Esophagus squamous epithelium (tissue), 5 donors: ENCODE data around the gene SLAMF9. TPM values are rescaled to one million over a fixed set of nuclear protein-coding genes. Genes with fewer than 3 reads are reported as not detected.

Experiments
- DNase-seq: peaks from one replicate; lab custom pipeline; 2025; lab: John Stamatoyannopoulos, UW
- H3K27ac ChIP-seq, 4 donors: fragments of 200-600 bp; sonication (generic); one replicate each; pipeline ENCODE4 v1.5.1; 2016 to 2019; ENCODE audit warnings: mild to moderate bottlenecking in 1 of 4
- H3K27me3 ChIP-seq, 4 donors: fragments of 200-600 bp; sonication (generic); 1 replicate in 3 of 4; 2 replicates in 1 of 4; pipeline versions ENCODE4 v1.5.1 to v1.6.0; 2017 to 2021; ENCODE audit warnings: antibody characterized with exemption in 1 of 4
- H3K36me3 ChIP-seq, 3 donors: fragments of 200-600 bp; sonication (generic); one replicate each; pipeline ENCODE4 v1.5.1; 2016 to 2019
- H3K4me1 ChIP-seq, 3 donors: fragments of 200-600 bp; sonication (generic); one replicate each; pipeline ENCODE4 v1.5.1; 2017 to 2019
- H3K4me3 ChIP-seq, 4 donors: fragments of 200-600 bp; sonication (generic); 1 replicate in 3 of 4; 2 replicates in 1 of 4; pipeline ENCODE4 v1.5.1; 2016 to 2019; ENCODE audit warnings: mild to moderate bottlenecking in 2 of 4, moderate library complexity in 1 of 4
- H3K9me3 ChIP-seq, 3 donors: fragments of 200-600 bp; sonication (generic); one replicate each; pipeline ENCODE4 v1.5.1; 2016 to 2019
- POLR2A ChIP-seq, 4 donors: fragments of 450-650 bp; IDR thresholded peaks; one replicate each; pipeline ENCODE4 v1.6.1; 2017; ENCODE audit warnings: antibody characterized with exemption in 4 of 4, mild to moderate bottlenecking in 4 of 4, moderate library complexity in 3 of 4
- WGBS, 2 donors: methylation state at CpG; one replicate each; pipeline ENCODE4 v1.1.5; 2018; 5-methylcytosine and 5-hydroxymethylcytosine counted together
- intact Hi-C: fragments of 100-400 bp; cut with DNase I; formaldehyde crosslinking; loops from one replicate; pipeline ENCODE4 v1.15.0; 2022
- total RNA-seq, 4 donors: library from RNA; depleted of rRNA; stranded (reverse); fragments of >200 nt; gene quantifications; one replicate each; pipeline ENCODE4 v1.1.0, GENCODE V29; 2016
- TF ChIP-seq, protein P1 (sequence below), 6 experiments: fragments of 450-650 bp in 4 of 6; fragments of 200-600 bp in 2 of 6; sonication (generic) in 2 of 6; IDR thresholded peaks; one replicate each; pipeline ENCODE4 v1.5.1; 2016 to 2019; ENCODE audit warnings: antibody characterized with exemption in 6 of 6, mild to moderate bottlenecking in 4 of 6, moderate library complexity in 4 of 6
- donor health status: DM: yes; HTN: yes; CAD: no.

The SLAMF9 gene
- total RNA-seq, 4 donors from 2014 or later: 0.92 to 0.99 TPM; not detected in 2

DNA sequence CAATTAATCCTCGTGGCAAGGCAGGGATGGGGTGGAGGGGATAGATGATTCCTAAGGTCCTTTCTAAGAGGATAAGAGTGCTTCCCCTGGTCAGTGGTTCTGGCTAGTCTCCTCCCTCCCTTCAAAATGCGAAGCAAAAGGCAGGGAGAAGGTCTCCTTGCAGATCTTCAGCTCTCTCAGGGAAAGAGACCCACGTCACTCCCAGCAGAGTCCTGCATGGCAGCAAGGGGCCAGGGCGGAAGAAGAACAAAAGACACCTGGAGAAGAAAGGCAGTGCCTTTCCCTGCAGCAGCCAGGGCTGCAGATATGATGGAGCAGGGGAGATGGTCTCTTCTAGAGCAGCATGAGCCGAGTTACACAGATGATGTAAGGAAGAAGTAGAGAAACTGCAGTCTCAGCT is 29.6 kb upstream of the SLAMF9 start:
- H3K36me3 ChIP-seq: peaks cover 0 to 16% (median 0%) of the 10 kb centered on the region in 3 donors
- H3K4me1 ChIP-seq: no peaks in the 10 kb centered on the region
- H3K4me3 ChIP-seq: no peak overlapping the region
- no peaks in the 10 kb centered on the region for H3K27me3 ChIP-seq
- intact Hi-C loops: no loop called here
- no peaks in the 10 kb centered on the region for H3K9me3 ChIP-seq
- no peak for DNase-seq
- TF ChIP-seq, protein P1, sequence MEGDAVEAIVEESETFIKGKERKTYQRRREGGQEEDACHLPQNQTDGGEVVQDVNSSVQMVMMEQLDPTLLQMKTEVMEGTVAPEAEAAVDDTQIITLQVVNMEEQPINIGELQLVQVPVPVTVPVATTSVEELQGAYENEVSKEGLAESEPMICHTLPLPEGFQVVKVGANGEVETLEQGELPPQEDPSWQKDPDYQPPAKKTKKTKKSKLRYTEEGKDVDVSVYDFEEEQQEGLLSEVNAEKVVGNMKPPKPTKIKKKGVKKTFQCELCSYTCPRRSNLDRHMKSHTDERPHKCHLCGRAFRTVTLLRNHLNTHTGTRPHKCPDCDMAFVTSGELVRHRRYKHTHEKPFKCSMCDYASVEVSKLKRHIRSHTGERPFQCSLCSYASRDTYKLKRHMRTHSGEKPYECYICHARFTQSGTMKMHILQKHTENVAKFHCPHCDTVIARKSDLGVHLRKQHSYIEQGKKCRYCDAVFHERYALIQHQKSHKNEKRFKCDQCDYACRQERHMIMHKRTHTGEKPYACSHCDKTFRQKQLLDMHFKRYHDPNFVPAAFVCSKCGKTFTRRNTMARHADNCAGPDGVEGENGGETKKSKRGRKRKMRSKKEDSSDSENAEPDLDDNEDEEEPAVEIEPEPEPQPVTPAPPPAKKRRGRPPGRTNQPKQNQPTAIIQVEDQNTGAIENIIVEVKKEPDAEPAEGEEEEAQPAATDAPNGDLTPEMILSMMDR (IDR thresholded peaks at IDR 0.05): no peak
- no peak for TF ChIP-seq POLR2A (IDR thresholded peaks at IDR 0.05)
- WGBS, 2 donors: 82 to 86% methylated on average over 3 to 5 of the region's 5 CpGs
- no peak overlapping the region for H3K27ac ChIP-seq

DNA sequence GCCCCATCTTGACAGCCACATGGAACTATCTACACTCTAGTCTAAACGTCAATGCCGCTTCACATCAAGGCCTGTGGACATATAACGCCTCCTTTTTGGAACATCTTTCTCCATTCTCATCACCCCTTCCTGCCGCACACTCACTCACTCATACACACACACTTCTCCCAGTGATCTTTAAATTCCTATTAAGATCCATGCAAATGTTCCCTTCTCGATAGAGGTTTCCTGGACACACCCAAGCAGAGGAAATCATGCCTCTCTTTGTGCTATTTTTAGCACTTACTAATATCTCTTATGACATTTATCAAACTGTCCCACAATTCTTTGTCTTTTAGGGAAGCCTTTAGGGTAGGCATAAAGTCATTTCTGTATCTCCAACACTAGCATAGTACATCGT is 28.2 kb upstream of the SLAMF9 start:
- 72 to 77% methylated on average over 5 of the region's 6 CpGs for WGBS, 2 donors
- Histone ChIP-seq H3K36me3 (peaks cover 0 to 16% (median 0%) of the 10 kb centered on the region in 3 donors), H3K9me3 (no peaks in the 10 kb centered on the region), H3K27me3 (no peaks in the 10 kb centered on the region), H3K4me1 (no peaks in the 10 kb centered on the region), H3K27ac (no peak overlapping the region), H3K4me3 (no peak overlapping the region)
- no peak for TF ChIP-seq POLR2A (IDR thresholded peaks at IDR 0.05)
- TF ChIP-seq, protein P1 (IDR thresholded peaks at IDR 0.05): no peak
- intact Hi-C loops: no loop called here
- no peak for DNase-seq

DNA sequence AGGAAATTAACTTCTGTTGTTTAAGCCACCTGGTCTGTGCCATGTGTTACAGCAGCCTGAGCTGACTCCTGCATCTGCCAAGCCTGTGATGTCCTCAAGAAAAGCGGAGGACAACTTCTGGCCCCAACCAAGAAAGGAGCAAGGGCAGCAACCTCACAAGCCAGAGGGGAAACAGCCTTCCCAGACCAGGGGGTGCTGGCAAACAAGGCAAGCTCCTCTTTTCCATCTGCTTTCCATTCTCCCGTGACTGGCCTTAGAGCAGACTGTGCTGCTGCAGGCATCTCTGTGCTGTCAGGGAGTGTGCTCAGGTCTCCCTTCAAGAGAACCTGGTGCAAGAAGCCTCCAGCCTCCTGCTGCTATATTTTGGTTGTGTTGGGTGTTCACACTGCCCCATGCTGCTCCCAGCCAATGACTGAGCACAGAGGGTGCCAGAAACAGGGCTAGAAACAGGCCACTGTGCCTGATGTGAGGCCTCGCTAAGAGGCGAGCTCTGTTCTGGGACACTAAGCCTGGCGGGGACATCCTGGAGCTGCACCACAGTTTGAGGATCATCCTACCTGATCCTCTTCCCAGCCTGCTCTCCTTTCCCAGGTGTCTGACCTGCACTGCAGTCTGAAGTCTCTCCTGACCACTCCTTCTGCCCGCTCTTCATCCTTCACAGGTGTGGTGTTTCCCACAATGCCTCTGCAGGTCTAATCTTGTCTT is 27.5 kb upstream of the SLAMF9 start:
- 93% methylated on average over 6 of the region's 6 CpGs for WGBS, 2 donors
- H3K27me3 ChIP-seq: no peaks in the 10 kb centered on the region
- H3K9me3 ChIP-seq: no peaks in the 10 kb centered on the region
- no peak overlapping the region for H3K27ac ChIP-seq
- intact Hi-C loops: no loop called here
- no peak overlapping the region for H3K4me3 ChIP-seq
- H3K36me3 ChIP-seq: peaks cover 0 to 16% (median 0%) of the 10 kb centered on the region in 3 donors
- no peaks in the 10 kb centered on the region for H3K4me1 ChIP-seq
- no peak for TF ChIP-seq POLR2A (IDR thresholded peaks at IDR 0.05)
- TF ChIP-seq, protein P1 (IDR thresholded peaks at IDR 0.05): no peak
- no peak for DNase-seq

DNA sequence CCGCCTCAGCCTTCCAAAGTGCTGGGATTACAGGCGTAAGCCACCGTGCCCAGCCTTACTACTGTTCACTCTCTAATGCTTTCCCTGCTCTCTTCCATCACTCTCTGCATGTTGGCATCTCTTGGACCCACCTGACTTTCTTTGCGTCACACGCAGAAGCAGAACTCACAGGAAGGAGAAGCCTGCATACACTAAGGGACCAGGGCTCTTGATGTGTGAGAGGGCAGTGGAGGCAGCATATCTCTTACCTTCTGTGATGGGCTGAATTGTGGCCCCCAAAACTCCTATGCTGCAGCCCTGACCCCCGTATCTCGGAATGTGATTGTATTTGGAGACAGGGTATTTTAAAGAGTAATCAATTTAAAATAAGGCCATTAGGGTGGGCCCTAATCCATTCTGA is 26.7 kb upstream of the SLAMF9 start:
- no peak for DNase-seq
- H3K4me3 ChIP-seq: no peak overlapping the region
- no peaks in the 10 kb centered on the region for H3K9me3 ChIP-seq
- 95 to 100% methylated on average over 2 to 7 of the region's 7 CpGs for WGBS, 2 donors
- H3K27ac ChIP-seq: no peak overlapping the region
- no peaks in the 10 kb centered on the region for H3K27me3 ChIP-seq
- peaks cover 0 to 16% (median 0%) of the 10 kb centered on the region in 3 donors for H3K36me3 ChIP-seq
- intact Hi-C loops: no loop called here
- TF ChIP-seq POLR2A (IDR thresholded peaks at IDR 0.05): no peak
- TF ChIP-seq, protein P1 (IDR thresholded peaks at IDR 0.05): no peak
- no peaks in the 10 kb centered on the region for H3K4me1 ChIP-seq

DNA sequence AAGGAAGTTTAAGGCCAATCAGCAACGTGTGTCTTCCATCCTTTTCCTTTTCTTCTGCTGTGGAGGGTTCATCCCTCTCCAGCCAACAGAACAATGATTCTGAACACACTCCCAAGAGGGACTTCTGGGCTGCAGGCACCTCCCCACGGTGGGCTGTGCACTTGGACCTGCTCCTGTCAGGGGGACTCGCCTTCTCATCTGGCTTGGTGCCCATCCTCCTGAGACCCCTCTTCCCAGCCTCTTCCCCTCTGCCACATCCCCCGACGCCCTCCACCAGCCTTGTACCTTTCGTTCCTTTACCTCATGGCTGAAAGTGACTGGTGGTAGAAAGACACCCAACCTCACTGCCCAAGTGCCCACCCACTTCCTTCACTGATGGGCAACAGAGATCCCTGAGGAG is 26.0 kb upstream of the SLAMF9 start:
- no peak for TF ChIP-seq POLR2A (IDR thresholded peaks at IDR 0.05)
- TF ChIP-seq, protein P1 (IDR thresholded peaks at IDR 0.05): no peak
- H3K27me3 ChIP-seq: no peaks in the 10 kb centered on the region
- no peak overlapping the region for H3K4me3 ChIP-seq
- H3K4me1 ChIP-seq: no peaks in the 10 kb centered on the region
- peaks cover 0 to 16% (median 0%) of the 10 kb centered on the region in 3 donors for H3K36me3 ChIP-seq
- WGBS, 2 donors: 61 to 62% methylated on average over 5 to 6 of the region's 6 CpGs
- intact Hi-C loops: no loop called here
- no peak for DNase-seq
- no peaks in the 10 kb centered on the region for H3K9me3 ChIP-seq
- no peak overlapping the region for H3K27ac ChIP-seq
